SK-N-SH treated with all-trans-retinoic acid at 6 μM for 48 hours (cell line): Measurements from ENCODE around the gene NPC1L1.
A peak's percentile ranks its signal among the peaks of the same experiment; 100 is the strongest.
"Not testable (repeated sequence)": the region's sequence is repeated elsewhere in the genome, so short reads cannot be mapped to it uniquely, and the experiment has no call there.

Experiments used
- ATAC-seq: fragments of 200-7000 bp; cut with Tn5 transposase; 3 replicates; pipeline ENCODE4 v1.9.1; 2020; ENCODE audit warnings: mild to moderate bottlenecking, moderate library complexity
- ARNTL ChIP-seq: fragments of 450-650 bp; formaldehyde crosslinking; IDR thresholded peaks from 2 replicates; pipeline ENCODE4 v1.5.0; 2020; ENCODE audit warnings: low read depth, mild to moderate bottlenecking, moderate library complexity, borderline replicate concordance
- BACH2 ChIP-seq: fragments of 250-450 bp; sonication (Bioruptor Pico); IDR thresholded peaks from 2 replicates; pipeline ENCODE4 v1.9.0; 2021; ENCODE audit warnings: mild to moderate bottlenecking, borderline replicate concordance
- CREB5 ChIP-seq: fragments of 250-450 bp; sonication (Bioruptor Pico); IDR thresholded peaks from 2 replicates; pipeline ENCODE4 v1.5.1; 2020; ENCODE audit warnings: low read depth, mild to moderate bottlenecking, moderate library complexity
- CSDC2 ChIP-seq: fragments of 250-450 bp; sonication (Bioruptor Pico); IDR thresholded peaks from 2 replicates; pipeline ENCODE4 v1.5.0; 2020; ENCODE audit warnings: mild to moderate bottlenecking, moderate library complexity
- CSRNP3 ChIP-seq: fragments of 250-450 bp; sonication (Bioruptor Pico); IDR thresholded peaks from 2 replicates; pipeline ENCODE4 v1.5.1; 2021; ENCODE audit warnings: mild to moderate bottlenecking, moderate library complexity
- ESRRG ChIP-seq: fragments of 250-450 bp; sonication (Bioruptor Pico); IDR thresholded peaks from 2 replicates; pipeline ENCODE4 v1.6.1; 2021; ENCODE audit warnings: mild to moderate bottlenecking
- GLIS3 ChIP-seq: fragments of 250-450 bp; sonication (Bioruptor Pico); IDR thresholded peaks from 2 replicates; pipeline ENCODE4 v1.5.0; 2020; ENCODE audit warnings: mild to moderate bottlenecking, moderate library complexity
- ISL1 ChIP-seq: fragments of 250-450 bp; sonication (Bioruptor Pico); IDR thresholded peaks from 2 replicates; pipeline ENCODE4 v2.1.2; 2022; ENCODE audit warnings: mild to moderate bottlenecking, moderate library complexity
- OSR1 ChIP-seq: fragments of 250-450 bp; sonication (Bioruptor Pico); IDR thresholded peaks from 2 replicates; pipeline ENCODE4 v1.8.0; 2022; ENCODE audit warnings: moderate library complexity, mild to moderate bottlenecking, inconsistent platforms
- PATZ1 ChIP-seq: fragments of 250-450 bp; sonication (Bioruptor Pico); IDR thresholded peaks from 2 replicates; pipeline ENCODE4 v1.8.0; 2020; ENCODE audit warnings: mild to moderate bottlenecking, moderate library complexity, borderline replicate concordance
- POU6F1 ChIP-seq: fragments of 250-450 bp; sonication (Bioruptor Pico); IDR thresholded peaks from 2 replicates; pipeline ENCODE4 v1.8.0; 2021; ENCODE audit warnings: low read depth, mild to moderate bottlenecking, moderate library complexity, borderline replicate concordance
- PPARA ChIP-seq: fragments of 250-450 bp; sonication (Bioruptor Pico); IDR thresholded peaks from 2 replicates; pipeline ENCODE4 v1.5.0; 2020; ENCODE audit warnings: mild to moderate bottlenecking, borderline replicate concordance
- RARB ChIP-seq: fragments of 250-450 bp; sonication (Bioruptor Pico); IDR thresholded peaks from 2 replicates; pipeline ENCODE4 v1.8.0; 2021; ENCODE audit warnings: mild to moderate bottlenecking, moderate library complexity
- SNAI2 ChIP-seq: fragments of 250-450 bp; sonication (Bioruptor Pico); IDR thresholded peaks from 2 replicates; pipeline ENCODE4 v1.5.0; 2020; ENCODE audit warnings: mild to moderate bottlenecking, moderate library complexity
- TOX ChIP-seq: fragments of 250-450 bp; sonication (Bioruptor Pico); IDR thresholded peaks from 2 replicates; pipeline ENCODE4 v1.8.0; 2021; ENCODE audit warnings: mild to moderate bottlenecking, moderate library complexity, borderline replicate concordance
- TSHZ2 ChIP-seq: fragments of 250-450 bp; sonication (Bioruptor Pico); IDR thresholded peaks from 2 replicates; pipeline ENCODE4 v1.5.0; 2020; ENCODE audit warnings: mild to moderate bottlenecking, moderate library complexity
- ZC3H10 ChIP-seq: fragments of 250-450 bp; sonication (Bioruptor Pico); IDR thresholded peaks from 2 replicates; pipeline ENCODE4 v1.5.1; 2021; ENCODE audit warnings: mild to moderate bottlenecking, moderate library complexity
- ZFP3 ChIP-seq: fragments of 250-450 bp; sonication (Bioruptor Pico); IDR thresholded peaks from 2 replicates; pipeline ENCODE4 v1.5.0; 2020; ENCODE audit warnings: mild to moderate bottlenecking, moderate library complexity
- ZNF565 ChIP-seq: fragments of 450-650 bp; formaldehyde crosslinking; conservative IDR thresholded peaks from 2 replicates; pipeline ENCODE4 v1.5.0; 2020; ENCODE audit warnings: low read depth, mild to moderate bottlenecking, moderate library complexity
- ZNF70 ChIP-seq: fragments of 450-650 bp; formaldehyde crosslinking; IDR thresholded peaks from 2 replicates; pipeline ENCODE4 v1.5.0; 2020; ENCODE audit warnings: mild to moderate bottlenecking, moderate library complexity
- ZNF8 ChIP-seq: fragments of 450-650 bp; formaldehyde crosslinking; IDR thresholded peaks from 2 replicates; pipeline ENCODE4 v1.5.0; 2020; ENCODE audit warnings: mild to moderate bottlenecking, moderate library complexity

NPC1L1 gene

GRCh38 chr7:44564606-44565005 lies 23.5 kb upstream of the NPC1L1 start:
- ATAC-seq: no peak
- TF ChIP-seq RARB (CRISPR knock-in tag) (no peak), ARNTL (CRISPR knock-in tag) (no peak), GLIS3 (CRISPR knock-in tag) (no peak), ZC3H10 (CRISPR knock-in tag) (no peak), CSRNP3 (no peak), TSHZ2 (CRISPR knock-in tag) (no peak), ESRRG (no peak), BACH2 (CRISPR knock-in tag) (no peak), CREB5 (CRISPR knock-in tag) (no peak), ZNF70 (CRISPR knock-in tag) (no peak), ZNF565 (CRISPR knock-in tag) (no peak), ISL1 (CRISPR knock-in tag) (no peak), PATZ1 (CRISPR knock-in tag) (no peak), OSR1 (no peak), ZFP3 (CRISPR knock-in tag) (no peak), POU6F1 (CRISPR knock-in tag) (no peak), CSDC2 (CRISPR knock-in tag) (no peak)

- ATAC-seq: peak; percentile 3
- TF ChIP-seq POU6F1 (CRISPR knock-in tag): no peak
- TF ChIP-seq RARB (CRISPR knock-in tag): no peak
- no peak for TF ChIP-seq BACH2 (CRISPR knock-in tag)
- no peak for TF ChIP-seq CREB5 (CRISPR knock-in tag)
- TF ChIP-seq TOX (CRISPR knock-in tag): no peak
- no peak for TF ChIP-seq ZNF70 (CRISPR knock-in tag)
- no peak for TF ChIP-seq ZNF565 (CRISPR knock-in tag)
- TF ChIP-seq ESRRG: no peak
- TF ChIP-seq SNAI2: no peak
- no peak for TF ChIP-seq PATZ1 (CRISPR knock-in tag)
- no peak for TF ChIP-seq ZC3H10 (CRISPR knock-in tag)
- TF ChIP-seq PPARA (CRISPR knock-in tag): no peak
- no peak for TF ChIP-seq ZFP3 (CRISPR knock-in tag)
- TF ChIP-seq ZNF8: no peak
- TF ChIP-seq, all 23 proteins: peak for 0
Measured at GRCh38 chr7:44563171-44563679, 22.1 kb upstream of the NPC1L1 start.

- not testable (repeated sequence) for ATAC-seq
Measured at GRCh38 chr7:44562622-44562962, 21.5 kb upstream of the NPC1L1 start.
